ENCODE results near the gene GBE1.

Gene GBE1

DNA sequence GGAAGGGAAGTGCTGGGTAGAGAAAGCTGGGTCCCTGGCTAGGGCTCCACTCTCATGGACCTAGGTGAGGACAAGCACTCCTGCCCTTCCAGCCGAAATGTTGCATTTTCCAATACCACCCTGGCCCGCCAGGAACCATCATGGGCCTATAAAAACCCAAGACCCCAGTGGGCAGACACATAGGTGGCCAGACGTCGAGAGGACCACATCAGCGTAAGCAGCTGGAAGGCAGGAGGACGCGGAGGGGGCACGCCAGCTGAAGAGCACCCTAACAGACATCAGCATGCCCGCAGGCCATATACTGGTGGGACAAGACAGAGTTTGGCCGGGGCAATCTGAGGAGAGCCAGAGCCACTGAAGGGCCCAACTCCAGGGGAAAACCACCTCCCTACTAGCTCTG is 98.3 kb downstream of the GBE1 start:
- DNase-seq (ENCODE audit: low read depth), result no peak
- TF ChIP-seq, protein P1, sequence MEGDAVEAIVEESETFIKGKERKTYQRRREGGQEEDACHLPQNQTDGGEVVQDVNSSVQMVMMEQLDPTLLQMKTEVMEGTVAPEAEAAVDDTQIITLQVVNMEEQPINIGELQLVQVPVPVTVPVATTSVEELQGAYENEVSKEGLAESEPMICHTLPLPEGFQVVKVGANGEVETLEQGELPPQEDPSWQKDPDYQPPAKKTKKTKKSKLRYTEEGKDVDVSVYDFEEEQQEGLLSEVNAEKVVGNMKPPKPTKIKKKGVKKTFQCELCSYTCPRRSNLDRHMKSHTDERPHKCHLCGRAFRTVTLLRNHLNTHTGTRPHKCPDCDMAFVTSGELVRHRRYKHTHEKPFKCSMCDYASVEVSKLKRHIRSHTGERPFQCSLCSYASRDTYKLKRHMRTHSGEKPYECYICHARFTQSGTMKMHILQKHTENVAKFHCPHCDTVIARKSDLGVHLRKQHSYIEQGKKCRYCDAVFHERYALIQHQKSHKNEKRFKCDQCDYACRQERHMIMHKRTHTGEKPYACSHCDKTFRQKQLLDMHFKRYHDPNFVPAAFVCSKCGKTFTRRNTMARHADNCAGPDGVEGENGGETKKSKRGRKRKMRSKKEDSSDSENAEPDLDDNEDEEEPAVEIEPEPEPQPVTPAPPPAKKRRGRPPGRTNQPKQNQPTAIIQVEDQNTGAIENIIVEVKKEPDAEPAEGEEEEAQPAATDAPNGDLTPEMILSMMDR (IDR thresholded peaks at IDR 0.05; ENCODE audit: low read length, missing control alignments), result no peak
- H3K4me3 ChIP-seq (replicated peaks; ENCODE audit: low read depth, low read length), result no peak overlapping the region

DNA sequence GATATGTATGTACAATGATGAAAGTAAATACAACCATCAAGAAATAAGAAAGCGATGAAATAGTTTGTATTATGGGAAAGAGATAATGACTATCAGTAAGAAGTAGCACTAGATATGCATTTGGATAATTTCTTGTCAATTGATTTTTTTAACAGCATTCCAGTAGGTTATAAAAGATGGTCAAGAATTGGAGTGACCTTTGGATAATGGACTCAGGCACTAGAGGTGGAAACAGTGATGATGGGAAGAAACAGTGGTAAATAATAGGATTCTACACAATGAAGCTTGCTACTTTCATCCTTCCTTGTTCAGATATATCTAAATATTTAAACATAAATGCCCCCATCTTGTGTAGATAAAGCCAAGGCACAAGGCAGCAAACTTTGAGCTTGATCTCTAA is 101.4 kb downstream of the GBE1 start:
- TF ChIP-seq, protein P1 (IDR thresholded peaks at IDR 0.05; ENCODE audit: low read length, missing control alignments), result no peak

DNA sequence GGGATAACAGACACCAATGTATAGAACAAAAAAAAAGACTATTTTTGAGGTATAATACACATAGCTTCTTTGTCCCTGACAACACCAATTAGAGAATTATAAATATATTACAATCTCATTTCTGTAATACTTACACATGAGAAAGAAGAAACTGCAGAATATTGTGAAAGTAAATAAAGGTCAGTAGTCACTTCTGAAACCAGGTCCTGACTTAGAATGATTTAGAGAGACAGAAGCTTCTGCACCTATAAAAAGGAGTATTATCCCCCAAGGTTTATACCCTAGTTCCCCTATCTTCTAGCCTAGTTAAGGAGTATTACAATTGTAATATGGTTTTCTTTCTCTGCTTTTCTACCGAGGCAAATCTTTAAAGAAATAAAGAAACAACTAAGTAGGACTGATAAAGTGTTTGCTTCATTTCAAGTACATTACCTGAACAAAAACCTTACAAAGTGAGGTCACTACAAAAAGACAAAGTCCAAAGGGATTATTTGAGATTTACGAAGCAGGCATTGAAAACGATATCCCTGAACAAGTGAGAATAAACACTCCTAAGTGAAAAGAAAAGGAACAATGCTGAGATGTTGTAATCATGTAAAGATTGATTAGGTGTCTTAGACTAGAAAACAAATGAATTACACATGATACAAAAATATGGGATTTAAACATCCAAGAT is 103.0 kb downstream of the GBE1 start:
- no peak overlapping the region for H3K4me3 ChIP-seq (replicated peaks; ENCODE audit: low read depth, low read length)
- no peak for DNase-seq (ENCODE audit: low read depth)
- TF ChIP-seq, protein P1 (IDR thresholded peaks at IDR 0.05; ENCODE audit: low read length, missing control alignments), result no peak

More for the DNA sequence above, 101.4 kb downstream of the GBE1 start:
- no peak overlapping the region for H3K4me3 ChIP-seq (replicated peaks; ENCODE audit: low read depth, low read length)
- no peak for DNase-seq (ENCODE audit: low read depth)

DNA sequence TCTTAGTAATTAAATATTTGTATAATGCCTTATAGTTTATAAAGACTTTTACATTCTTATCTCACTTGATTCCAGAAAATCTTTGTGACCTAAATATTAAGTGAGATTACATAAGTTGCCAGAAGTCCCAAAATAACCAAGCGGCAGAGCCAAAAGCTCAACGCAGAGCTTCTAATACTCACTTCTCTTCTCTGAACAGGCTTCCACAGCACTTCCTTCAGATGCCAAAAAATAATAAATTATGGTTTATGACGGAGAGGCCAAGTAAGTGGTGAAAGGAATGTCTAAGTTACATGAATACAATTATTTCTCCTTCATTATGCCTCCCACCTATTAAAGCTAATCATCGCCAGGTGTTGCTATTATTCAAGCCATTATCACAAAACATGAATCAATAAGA is 110.3 kb downstream of the GBE1 start:
- TF ChIP-seq, protein P1 (IDR thresholded peaks at IDR 0.05; ENCODE audit: low read length, missing control alignments), result no peak
- no peak for DNase-seq (ENCODE audit: low read depth)
- H3K4me3 ChIP-seq (replicated peaks; ENCODE audit: low read depth, low read length), result no peak overlapping the region

DNA sequence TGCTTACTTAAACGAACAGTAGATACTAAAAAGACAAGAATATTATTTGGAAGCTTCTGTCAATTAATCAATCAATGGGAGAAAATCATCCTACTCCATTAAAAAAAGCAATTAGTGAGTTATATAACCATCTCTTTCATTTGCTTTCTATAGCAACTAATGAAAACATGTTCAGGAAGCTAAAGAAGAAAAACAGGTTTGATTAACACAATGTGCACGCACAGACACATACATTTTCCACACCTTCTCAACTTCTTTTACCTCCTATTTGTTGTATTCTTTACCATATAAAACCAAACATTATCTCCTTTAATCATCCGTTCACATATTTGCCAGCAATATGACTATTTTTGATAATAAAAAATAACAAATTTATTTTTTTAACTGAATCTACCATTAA is 111.3 kb downstream of the GBE1 start:
- no peak for DNase-seq (ENCODE audit: low read depth)
- no peak overlapping the region for H3K4me3 ChIP-seq (replicated peaks; ENCODE audit: low read depth, low read length)
- TF ChIP-seq, protein P1 (IDR thresholded peaks at IDR 0.05; ENCODE audit: low read length, missing control alignments), result no peak

DNA sequence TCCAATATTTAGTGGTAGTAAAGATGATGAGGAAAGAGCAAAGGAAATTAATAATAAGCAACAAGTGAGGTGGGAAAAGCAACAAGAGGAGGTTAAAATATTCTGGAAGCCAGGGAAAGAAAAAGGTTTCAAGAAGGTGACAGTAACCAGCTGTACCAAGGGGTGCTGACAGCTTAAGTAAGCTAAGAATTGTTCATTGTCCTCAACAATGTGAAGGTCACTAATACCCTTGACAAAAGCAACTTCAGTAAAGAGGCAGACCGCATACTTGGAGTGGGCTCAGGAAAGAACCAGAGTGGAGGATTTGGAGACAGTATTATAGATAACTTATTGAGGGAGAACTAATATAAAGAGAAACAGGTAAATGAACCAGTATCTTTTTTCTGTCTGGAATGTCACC is 116.2 kb downstream of the GBE1 start:
- peak; percentile 9 for DNase-seq (ENCODE audit: low read depth)
- no peak overlapping the region for H3K4me3 ChIP-seq (replicated peaks; ENCODE audit: low read depth, low read length)
- TF ChIP-seq, protein P1 (IDR thresholded peaks at IDR 0.05; ENCODE audit: low read length, missing control alignments), result no peak

DNA sequence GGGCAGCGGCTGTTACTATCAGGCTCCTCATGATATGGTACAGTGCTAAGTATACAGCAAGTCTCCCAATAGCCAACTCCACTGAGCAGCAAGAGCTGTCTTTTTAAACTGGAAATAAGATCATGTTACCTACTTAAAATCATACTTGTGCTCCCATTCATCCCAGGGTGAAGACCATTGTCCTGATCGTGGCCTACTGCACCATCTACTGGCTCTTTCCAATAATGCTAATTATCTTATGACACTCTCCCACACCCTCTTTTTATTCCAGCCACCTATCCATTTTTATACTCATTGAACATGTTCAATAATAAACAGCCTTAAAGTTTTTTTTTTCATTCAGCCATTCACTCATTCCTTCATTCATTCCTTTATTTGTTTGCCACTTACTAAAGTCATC is 117.7 kb downstream of the GBE1 start:
- DNase-seq (ENCODE audit: low read depth), result peak; percentile 59
- no peak overlapping the region for H3K4me3 ChIP-seq (replicated peaks; ENCODE audit: low read depth, low read length)
- TF ChIP-seq, protein P1 (IDR thresholded peaks at IDR 0.05; ENCODE audit: low read length, missing control alignments), result peak; percentile 36

All from fibroblast of pulmonary artery (primary cell).